B cell (primary cell): ENCODE data around the gene TPST2. TPM values are rescaled to one million over a fixed set of nuclear protein-coding genes. Genes with fewer than 3 reads are reported as not detected.

Source experiments
- ATAC-seq: fragments of 200-7000 bp; cut with Tn5 transposase; one replicate; pipeline ENCODE4 v1.10.0; 2021; ENCODE audit warnings: low read depth, mild to moderate bottlenecking, moderate number of reproducible peaks, moderate library complexity
- CTCF ChIA-PET: fragments of 350-600 bp; sonication (Branson Sonifier 250); formaldehyde crosslinking; loops from one replicate; lab custom pipeline; 2021; ENCODE audit warnings: antibody characterized with exemption, inconsistent platforms; lab: Charles Lee
- POLR2A ChIA-PET: fragments of 350-600 bp; sonication (Branson Sonifier 250); formaldehyde crosslinking; loops from one replicate; lab custom pipeline; 2021; ENCODE audit warnings: antibody characterized with exemption; lab: Charles Lee
- DNase-seq: peaks from one replicate; pipeline ENCODE4 v3.0.0; 2013
- H2AFZ ChIP-seq: 2 replicates; pipeline ENCODE4 v1.6.1; 2012; ENCODE audit warnings: mild to moderate bottlenecking, low read depth, low read length; ENCODE audit not compliant: insufficient read depth, poor library complexity, severe bottlenecking
- H3K27ac ChIP-seq, 2 donors: 1 replicate in 1 of 2; 2 replicates in 1 of 2; pipeline ENCODE4 v1.5.1; 2012 to 2013; ENCODE audit warnings: low read length in 2 of 2, mild to moderate bottlenecking in 2 of 2, moderate library complexity in 1 of 2
- H3K27me3 ChIP-seq, 4 experiments: fragments of 200-600 bp in 1 of 4; sonication (generic) in 1 of 4; replicated peaks in 1 of 4; 1 replicate in 2 of 4; 2 replicates in 2 of 4; pipeline versions ENCODE4 v1.6.1 to v1.7.0; 2013 to 2016; ENCODE audit warnings: low read length in 3 of 4, mild to moderate bottlenecking in 2 of 4, mixed read lengths in 1 of 4, moderate library complexity in 1 of 4; ENCODE audit not compliant: insufficient read depth in 4 of 4, control insufficient read depth in 3 of 4; ENCODE audit errors: control extremely low read depth in 1 of 4
- H3K36me3 ChIP-seq, 2 experiments: replicated peaks in 1 of 2; 1 replicate in 1 of 2; 2 replicates in 1 of 2; pipeline versions ENCODE4 v1.6.1 to v1.7.1; 2013; ENCODE audit warnings: low read length in 1 of 2; ENCODE audit not compliant: insufficient read depth in 2 of 2, control insufficient read depth in 1 of 2; ENCODE audit errors: control extremely low read depth in 1 of 2, extremely low read depth in 1 of 2
- H3K4me1 ChIP-seq, 2 donors: fragments of 200-600 bp in 1 of 2; sonication (generic) in 1 of 2; 1 replicate in 1 of 2; 2 replicates in 1 of 2; pipeline versions ENCODE4 v1.5.1 to v1.6.1; 2013 to 2017; ENCODE audit warnings: low read length in 2 of 2; ENCODE audit not compliant: control insufficient read depth in 2 of 2, insufficient read depth in 2 of 2
- H3K4me2 ChIP-seq: replicated peaks from 2 replicates; pipeline ENCODE3; 2012; ENCODE audit warnings: mild to moderate bottlenecking, low read depth, low read length; ENCODE audit not compliant: poor library complexity, severe bottlenecking
- H3K4me3 ChIP-seq, 5 experiments: fragments of 200-600 bp in 1 of 5; sonication (generic) in 1 of 5; 1 replicate in 3 of 5; 2 replicates in 2 of 5; pipeline versions ENCODE4 v1.5.1 to v1.7.0; 2011 to 2016; ENCODE audit warnings: low read length in 4 of 5, mild to moderate bottlenecking in 4 of 5, low read depth in 2 of 5, control low read depth in 1 of 5, moderate library complexity in 1 of 5; ENCODE audit not compliant: insufficient read depth in 1 of 5; ENCODE audit errors: control extremely low read depth in 1 of 5, extremely low read depth in 1 of 5
- H3K79me2 ChIP-seq: fragments of 200-600 bp; sonication (generic); one replicate; pipeline ENCODE4 v1.6.0; 2016; ENCODE audit warnings: low read length; ENCODE audit not compliant: control insufficient read depth, insufficient read depth
- H3K9ac ChIP-seq: fragments of 200-600 bp; sonication (generic); 2 replicates; pipeline ENCODE4 v1.6.1; 2017; ENCODE audit warnings: mild to moderate bottlenecking, low read length, moderate library complexity
- H3K9me3 ChIP-seq, 3 donors: one replicate each; pipeline versions ENCODE4 v1.6.1 to v1.7.1; 2013; ENCODE audit warnings: low read length in 2 of 3; ENCODE audit not compliant: control insufficient read depth in 2 of 3, insufficient read depth in 1 of 3; ENCODE audit errors: control extremely low read depth in 1 of 3
- H4K20me1 ChIP-seq: 2 replicates; pipeline ENCODE4 v1.6.0; 2012; ENCODE audit warnings: mild to moderate bottlenecking, low read length; ENCODE audit not compliant: insufficient read depth, control insufficient read depth, poor library complexity, severe bottlenecking
- H3K27ac Mint-ChIP-seq: one replicate; pipeline ENCODE4 v1.8.0; 2021; ENCODE audit warnings: mixed read lengths
- H3K27me3 Mint-ChIP-seq: one replicate; pipeline ENCODE4 v1.8.0; 2021; ENCODE audit warnings: mixed read lengths
- H3K4me1 Mint-ChIP-seq: one replicate; pipeline ENCODE4 v1.8.0; 2021; ENCODE audit warnings: mixed read lengths
- H3K4me3 Mint-ChIP-seq: one replicate; pipeline ENCODE4 v1.8.0; 2021; ENCODE audit warnings: mixed read lengths
- H3K9me3 Mint-ChIP-seq: one replicate; pipeline ENCODE4 v1.8.0; 2022; ENCODE audit warnings: mixed read lengths; ENCODE audit not compliant: insufficient read depth
- EZH2 ChIP-seq: IDR thresholded peaks from 2 replicates; pipeline ENCODE4 v1.6.1; 2012; ENCODE audit warnings: borderline replicate concordance, low read depth, mild to moderate bottlenecking, moderate library complexity, low read length; ENCODE audit not compliant: insufficient read depth, poor library complexity, severe bottlenecking
- WGBS: methylation state at CpG from one replicate; pipeline ENCODE4 v1.1.5; 2013; ENCODE audit warnings: missing lambda C conversion rate; ENCODE audit not compliant: insufficient coverage; 5-methylcytosine and 5-hydroxymethylcytosine counted together
- intact Hi-C: fragments of 100-400 bp; cut with micrococcal nuclease; formaldehyde crosslinking; loops from one replicate; pipeline ENCODE4 v1.10.0; 2022
- polyA plus RNA-seq: library from polyadenylated mRNA; depleted of rRNA; stranded (reverse); fragments of >200 nt; gene quantifications from 2 replicates; pipeline ENCODE4 v1.2.3, GENCODE V29; 2012
- total RNA-seq, 2 donors: library from RNA; stranded (reverse); fragments of 120-200 nt in 1 of 2; gene quantifications; 1 replicate in 1 of 2; 2 replicates in 1 of 2; pipeline versions ENCODE4 v1.2.3 to v1.2.4, GENCODE V29; 2013 to 2022
- TF ChIP-seq, protein P1 (sequence below): fragments of 200-600 bp; IDR thresholded peaks from one replicate; pipeline ENCODE4 v1.8.0; 2022; ENCODE audit warnings: antibody characterized with exemption, mild to moderate bottlenecking

TPST2 gene
- total and polyA plus RNA-seq, 2 donors (not counting 1 experiment from before 2014, with no cell fraction given) = 16.6 to 43.1 TPM

DNA sequence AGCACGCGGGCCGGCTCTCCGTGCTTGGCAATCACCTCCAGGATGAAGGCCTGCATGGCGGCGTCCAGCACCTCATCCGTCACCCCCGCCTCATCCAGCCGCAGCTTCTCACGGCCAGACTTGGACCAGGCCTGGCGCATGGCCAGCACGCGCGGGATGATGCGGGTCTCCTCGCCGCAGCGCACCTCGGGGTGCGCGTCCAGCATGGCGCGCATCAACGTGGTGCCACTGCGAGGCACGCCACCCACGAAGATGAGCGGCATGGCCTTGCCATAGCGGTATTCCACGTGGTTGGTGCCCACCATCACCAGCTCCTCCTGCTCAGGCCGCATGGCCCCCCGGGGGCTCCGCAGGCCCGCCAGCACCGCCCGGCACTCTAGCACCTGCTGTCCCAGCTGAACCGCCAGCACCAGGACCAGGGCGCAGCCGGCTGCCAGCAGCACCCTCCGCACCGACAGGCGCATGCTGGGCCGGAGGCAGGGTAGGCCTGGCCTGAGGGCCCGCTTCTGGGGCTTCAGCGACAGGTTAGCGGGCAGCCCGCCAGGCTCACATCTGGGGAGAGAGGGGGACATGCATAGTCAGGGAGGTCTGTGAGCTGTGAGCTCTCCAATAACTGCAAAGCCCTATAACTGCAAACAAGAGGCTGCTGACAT lies 48.6 kb downstream of the TPST2 start:
- Histone ChIP-seq H4K20me1 (peaks cover 2% of the 10 kb centered on the region), H3K4me3 (no peak overlapping the region), H3K9me3 (no peaks in the 10 kb centered on the region), H3K9ac (no peak overlapping the region), H3K79me2 (peaks cover 8% of the 10 kb centered on the region), H3K27me3 (no peaks in the 10 kb centered on the region), H3K36me3 (peaks cover 0 to 20% of the 10 kb centered on the region in 2 experiments), H2AFZ (no peak overlapping the region), H3K4me2 (no peak overlapping the region), H3K27ac (no peak overlapping the region), H3K4me1 (peaks cover 10 to 32% of the 10 kb centered on the region in 2 donors)
- Mint-ChIP-seq H3K9me3 (no peaks in the 10 kb centered on the region), H3K27me3 (no peaks in the 10 kb centered on the region), H3K4me3 (no peak overlapping the region), H3K4me1 (peaks cover 32% of the 10 kb centered on the region), H3K27ac (no peak overlapping the region)
- intact Hi-C loops = no loop called here
- TF ChIP-seq, protein P1, sequence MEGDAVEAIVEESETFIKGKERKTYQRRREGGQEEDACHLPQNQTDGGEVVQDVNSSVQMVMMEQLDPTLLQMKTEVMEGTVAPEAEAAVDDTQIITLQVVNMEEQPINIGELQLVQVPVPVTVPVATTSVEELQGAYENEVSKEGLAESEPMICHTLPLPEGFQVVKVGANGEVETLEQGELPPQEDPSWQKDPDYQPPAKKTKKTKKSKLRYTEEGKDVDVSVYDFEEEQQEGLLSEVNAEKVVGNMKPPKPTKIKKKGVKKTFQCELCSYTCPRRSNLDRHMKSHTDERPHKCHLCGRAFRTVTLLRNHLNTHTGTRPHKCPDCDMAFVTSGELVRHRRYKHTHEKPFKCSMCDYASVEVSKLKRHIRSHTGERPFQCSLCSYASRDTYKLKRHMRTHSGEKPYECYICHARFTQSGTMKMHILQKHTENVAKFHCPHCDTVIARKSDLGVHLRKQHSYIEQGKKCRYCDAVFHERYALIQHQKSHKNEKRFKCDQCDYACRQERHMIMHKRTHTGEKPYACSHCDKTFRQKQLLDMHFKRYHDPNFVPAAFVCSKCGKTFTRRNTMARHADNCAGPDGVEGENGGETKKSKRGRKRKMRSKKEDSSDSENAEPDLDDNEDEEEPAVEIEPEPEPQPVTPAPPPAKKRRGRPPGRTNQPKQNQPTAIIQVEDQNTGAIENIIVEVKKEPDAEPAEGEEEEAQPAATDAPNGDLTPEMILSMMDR = no peak
- no peak for TF ChIP-seq EZH2
- ChIA-PET POLR2A (no interaction called here), CTCF (interaction anchor here (0.7 to 1.2 kb wide), 2 partner anchors 103 to 124 kb away, joined by 3 read pairs; no protein-coding TSS in a partner anchor)
- DNase-seq = no peak
- 96% methylated on average over 47 of the region's 47 CpGs for WGBS
- no peak for ATAC-seq

DNA sequence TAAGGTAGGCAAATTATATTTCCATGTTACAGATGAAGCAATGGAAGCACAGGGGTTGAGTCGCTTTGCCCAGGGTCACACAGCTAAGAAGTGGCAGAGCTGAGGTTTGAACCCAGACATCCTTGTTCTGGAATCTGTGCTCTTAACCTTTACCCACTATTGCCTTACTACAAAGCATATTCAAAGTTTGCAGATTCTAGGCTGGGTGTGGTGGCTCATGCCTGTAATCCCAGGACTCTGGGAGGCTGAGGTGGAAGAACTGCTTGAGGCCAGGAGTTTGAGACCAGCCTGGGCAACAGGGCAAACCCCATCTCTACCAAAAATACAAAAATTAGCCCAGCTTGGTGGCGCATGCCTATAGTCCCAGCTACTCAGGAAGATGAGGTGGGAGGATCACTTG lies 49.8 kb downstream of the TPST2 start:
- Histone ChIP-seq H3K9ac (no peak overlapping the region), H3K27ac (no peak overlapping the region), H3K4me3 (no peak overlapping the region), H3K9me3 (peaks cover 0 to 3% (median 0%) of the 10 kb centered on the region in 3 donors), H3K4me2 (no peak overlapping the region), H3K79me2 (peaks cover 5% of the 10 kb centered on the region), H3K36me3 (peaks cover 0 to 20% of the 10 kb centered on the region in 2 experiments), H3K4me1 (peaks cover 22 to 39% of the 10 kb centered on the region in 2 donors), H3K27me3 (no peaks in the 10 kb centered on the region), H4K20me1 (no peaks in the 10 kb centered on the region), H2AFZ (no peak overlapping the region)
- Mint-ChIP-seq H3K27me3 (no peaks in the 10 kb centered on the region), H3K4me3 (no peak overlapping the region), H3K9me3 (no peaks in the 10 kb centered on the region), H3K27ac (no peak overlapping the region), H3K4me1 (peaks cover 40% of the 10 kb centered on the region)
- intact Hi-C loops = no loop called here
- ATAC-seq = no peak
- no peak for TF ChIP-seq EZH2
- TF ChIP-seq, protein P1 = no peak
- no peak for DNase-seq
- WGBS = no CpG with 5 or more reads among the region's 2 CpGs
- POLR2A ChIA-PET = no interaction called here
- CTCF ChIA-PET = interaction anchor here (0.7 kb wide), 1 partner anchor 120 kb away, joined by 3 read pairs; no protein-coding TSS in a partner anchor
